ENCODE results near the gene SLC6A13.

Gene SLC6A13

DNA sequence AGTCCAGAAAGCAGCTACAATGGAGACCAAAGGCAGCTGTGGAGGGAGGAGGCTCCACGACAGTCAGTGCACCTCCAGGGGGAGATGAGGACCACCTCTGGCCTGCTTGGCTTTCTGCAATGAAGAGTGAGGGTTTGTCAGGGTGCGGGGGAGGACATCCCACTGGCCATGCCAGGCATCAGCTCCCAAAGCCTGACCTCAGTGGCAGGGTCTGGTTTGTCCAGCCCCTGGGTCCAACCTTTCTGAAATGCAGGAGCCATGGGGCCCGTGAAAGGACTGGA lies 83.9 kb downstream of the SLC6A13 start:
- no peak for DNase-seq (ENCODE audit: extremely low read depth, insufficient read length)
- TF ChIP-seq, protein P1, sequence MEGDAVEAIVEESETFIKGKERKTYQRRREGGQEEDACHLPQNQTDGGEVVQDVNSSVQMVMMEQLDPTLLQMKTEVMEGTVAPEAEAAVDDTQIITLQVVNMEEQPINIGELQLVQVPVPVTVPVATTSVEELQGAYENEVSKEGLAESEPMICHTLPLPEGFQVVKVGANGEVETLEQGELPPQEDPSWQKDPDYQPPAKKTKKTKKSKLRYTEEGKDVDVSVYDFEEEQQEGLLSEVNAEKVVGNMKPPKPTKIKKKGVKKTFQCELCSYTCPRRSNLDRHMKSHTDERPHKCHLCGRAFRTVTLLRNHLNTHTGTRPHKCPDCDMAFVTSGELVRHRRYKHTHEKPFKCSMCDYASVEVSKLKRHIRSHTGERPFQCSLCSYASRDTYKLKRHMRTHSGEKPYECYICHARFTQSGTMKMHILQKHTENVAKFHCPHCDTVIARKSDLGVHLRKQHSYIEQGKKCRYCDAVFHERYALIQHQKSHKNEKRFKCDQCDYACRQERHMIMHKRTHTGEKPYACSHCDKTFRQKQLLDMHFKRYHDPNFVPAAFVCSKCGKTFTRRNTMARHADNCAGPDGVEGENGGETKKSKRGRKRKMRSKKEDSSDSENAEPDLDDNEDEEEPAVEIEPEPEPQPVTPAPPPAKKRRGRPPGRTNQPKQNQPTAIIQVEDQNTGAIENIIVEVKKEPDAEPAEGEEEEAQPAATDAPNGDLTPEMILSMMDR (IDR thresholded peaks at IDR 0.05; ENCODE audit: insufficient read depth, low read length, poor library complexity, severe bottlenecking): no peak
- no peaks in the 10 kb centered on the region for H3K36me3 ChIP-seq (ENCODE audit: control insufficient read depth, insufficient read depth, low read length)
- no peak overlapping the region for H3K4me3 ChIP-seq (replicated peaks; ENCODE audit: low read depth, low read length)
- no peaks in the 10 kb centered on the region; the same call in 1 of the 2 replicates for H3K27me3 ChIP-seq (replicated peaks; ENCODE audit: control insufficient read depth, insufficient read depth, low read length)

DNA sequence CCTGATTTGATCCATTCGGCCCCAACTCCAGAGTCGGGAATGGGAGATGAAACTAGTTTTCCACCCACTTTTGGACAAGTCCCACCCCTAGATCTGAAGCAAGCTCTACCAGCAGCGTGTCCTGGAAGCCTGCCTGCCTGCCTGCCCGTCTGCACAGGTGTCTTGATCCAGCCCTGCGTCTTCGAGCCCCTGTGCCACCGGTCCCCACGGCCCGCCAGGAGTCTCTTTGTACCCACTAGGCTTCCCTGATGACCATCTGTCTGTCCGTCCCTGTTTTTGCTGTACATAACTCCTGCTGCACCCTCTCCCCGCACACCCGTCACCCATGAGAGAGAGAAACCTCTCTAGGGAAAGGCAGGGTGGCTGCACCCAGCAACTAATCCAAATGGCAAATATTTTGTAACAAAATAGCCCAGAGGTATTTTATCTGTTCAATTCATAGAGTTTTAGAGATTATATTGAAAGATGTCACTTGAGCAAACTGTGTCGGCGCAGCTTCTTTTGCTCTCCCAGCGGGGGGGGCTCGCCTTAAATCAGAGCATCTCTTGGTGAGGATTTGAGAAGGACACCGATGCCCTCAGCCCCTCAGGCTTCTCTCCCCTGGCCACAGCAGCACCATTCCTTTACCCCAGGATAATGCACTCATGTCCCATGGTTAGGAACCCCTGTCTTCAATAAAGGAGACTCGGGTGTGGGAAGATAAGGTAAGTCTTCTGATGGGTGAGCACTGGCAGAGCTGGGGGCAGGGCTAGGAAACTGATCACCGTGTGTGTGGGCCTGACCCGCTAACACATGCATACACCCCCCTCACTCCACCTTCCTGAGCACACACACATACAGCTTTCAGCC lies 84.4 kb downstream of the SLC6A13 start:
- TF ChIP-seq, protein P1 (IDR thresholded peaks at IDR 0.05; ENCODE audit: insufficient read depth, low read length, poor library complexity, severe bottlenecking): no peak
- Histone ChIP-seq H3K27me3 (replicated peaks; ENCODE audit: control insufficient read depth, insufficient read depth, low read length) (no peaks in the 10 kb centered on the region; the same call in 1 of the 2 replicates), H3K36me3 (ENCODE audit: control insufficient read depth, insufficient read depth, low read length) (no peaks in the 10 kb centered on the region), H3K4me3 (replicated peaks; ENCODE audit: low read depth, low read length) (no peak overlapping the region)
- no peak for DNase-seq (ENCODE audit: extremely low read depth, insufficient read length)

DNA sequence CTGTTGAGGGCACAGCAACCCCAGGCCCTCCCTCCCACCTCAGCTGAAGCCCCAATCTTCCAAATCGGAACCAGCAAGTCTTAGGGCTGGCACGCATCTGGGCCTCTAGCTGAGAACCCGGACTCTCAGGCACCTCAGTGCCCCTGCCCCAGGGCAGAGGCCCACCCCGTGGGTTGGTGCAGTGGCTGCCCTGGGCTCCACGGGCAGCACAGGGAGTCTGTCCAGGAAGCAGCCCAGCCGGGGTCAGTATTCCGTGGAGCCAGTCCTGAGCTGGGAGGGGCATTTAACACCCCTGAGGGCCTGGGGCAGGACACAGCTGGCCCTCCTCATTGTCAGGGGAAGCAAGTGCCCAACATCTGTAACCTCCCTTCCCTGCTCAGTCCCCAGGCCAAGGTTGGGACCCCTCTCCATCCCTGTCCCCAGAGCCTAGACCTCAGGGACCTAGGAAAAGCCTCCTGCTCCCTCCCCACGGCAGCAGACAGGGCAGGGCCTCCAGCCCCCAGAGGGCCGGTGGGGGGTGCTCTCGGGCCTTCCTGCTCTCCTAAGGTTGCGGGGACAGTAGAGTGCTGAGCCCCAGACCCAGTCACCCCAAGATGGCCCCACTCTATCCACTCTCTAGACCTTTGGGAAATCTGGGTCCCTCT lies 85.2 kb downstream of the SLC6A13 start:
- DNase-seq (ENCODE audit: extremely low read depth, insufficient read length): no peak
- Histone ChIP-seq H3K4me3 (replicated peaks; ENCODE audit: low read depth, low read length) (no peak overlapping the region), H3K36me3 (ENCODE audit: control insufficient read depth, insufficient read depth, low read length) (no peaks in the 10 kb centered on the region), H3K27me3 (replicated peaks; ENCODE audit: control insufficient read depth, insufficient read depth, low read length) (no peaks in the 10 kb centered on the region; the same call in none of the 2 replicates)
- TF ChIP-seq, protein P1 (IDR thresholded peaks at IDR 0.05; ENCODE audit: insufficient read depth, low read length, poor library complexity, severe bottlenecking): no peak

DNA sequence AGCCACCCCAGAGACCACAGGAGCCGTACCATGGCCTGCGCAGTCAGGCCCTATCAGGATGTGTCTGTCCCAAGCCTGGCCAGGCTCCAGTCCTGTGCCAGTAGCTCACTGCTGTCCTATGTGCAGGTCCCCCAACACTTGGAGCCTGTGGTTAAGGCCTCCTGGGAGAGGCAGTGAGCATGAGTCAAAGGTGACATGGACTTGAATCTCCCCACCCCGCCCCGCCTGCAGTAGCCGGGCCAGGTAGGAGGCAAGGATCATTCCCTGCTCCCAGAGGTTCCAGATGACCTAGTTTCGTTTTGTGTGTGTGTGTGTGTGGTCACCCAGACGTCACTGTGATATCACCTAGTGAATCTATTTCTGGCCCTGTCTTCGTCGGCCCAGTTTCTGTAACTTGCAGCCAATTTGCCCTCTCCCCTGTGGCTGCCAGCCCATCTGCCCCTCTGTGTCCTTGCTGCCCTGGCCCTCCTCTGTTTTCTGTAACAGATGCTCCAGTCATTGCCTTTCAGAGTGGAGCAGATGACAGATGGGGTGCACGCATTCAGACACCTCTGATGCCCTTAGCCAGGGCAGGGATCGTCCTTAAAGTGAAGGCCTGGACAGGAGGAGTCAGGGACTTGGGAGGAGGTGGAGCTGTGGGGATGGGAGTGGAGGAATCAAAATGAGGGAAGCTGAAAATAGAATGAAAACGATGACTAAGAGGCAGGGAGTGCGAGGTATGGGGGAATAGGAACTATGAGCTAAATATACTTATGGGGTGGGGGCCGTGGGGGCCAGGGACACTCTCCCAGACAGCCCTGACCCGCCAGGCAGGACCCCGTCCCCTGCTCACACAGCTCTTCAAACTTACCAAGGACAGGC lies 86.1 kb downstream of the SLC6A13 start:
- Histone ChIP-seq H3K36me3 (ENCODE audit: control insufficient read depth, insufficient read depth, low read length) (no peaks in the 10 kb centered on the region), H3K27me3 (replicated peaks; ENCODE audit: control insufficient read depth, insufficient read depth, low read length) (no peaks in the 10 kb centered on the region; the same call in none of the 2 replicates), H3K4me3 (replicated peaks; ENCODE audit: low read depth, low read length) (no peak overlapping the region)
- TF ChIP-seq, protein P1 (IDR thresholded peaks at IDR 0.05; ENCODE audit: insufficient read depth, low read length, poor library complexity, severe bottlenecking): no peak
- DNase-seq (ENCODE audit: extremely low read depth, insufficient read length): no peak

DNA sequence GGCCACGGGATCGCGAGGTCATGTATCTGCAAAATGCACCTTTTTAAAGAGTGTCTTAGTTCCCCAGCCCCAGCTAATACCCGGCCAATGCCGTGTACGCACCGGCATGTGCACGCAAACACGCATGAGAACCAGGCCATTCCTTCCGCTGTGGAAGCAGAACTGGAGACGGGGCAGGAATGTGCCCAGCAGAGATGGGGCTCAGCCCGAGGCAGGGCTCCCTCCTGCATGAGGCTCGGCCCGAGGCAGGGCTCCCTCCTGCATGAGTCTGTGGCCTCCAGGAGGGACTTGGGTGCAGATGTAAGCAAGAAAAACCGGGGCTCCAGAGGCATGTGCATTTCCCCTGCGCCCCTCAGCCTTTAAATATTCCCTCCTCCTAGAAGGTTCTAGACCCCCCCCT lies 86.9 kb downstream of the SLC6A13 start:
- no peaks in the 10 kb centered on the region for H3K36me3 ChIP-seq (ENCODE audit: control insufficient read depth, insufficient read depth, low read length)
- no peak overlapping the region for H3K4me3 ChIP-seq (replicated peaks; ENCODE audit: low read depth, low read length)
- DNase-seq (ENCODE audit: extremely low read depth, insufficient read length): no peak
- TF ChIP-seq, protein P1 (IDR thresholded peaks at IDR 0.05; ENCODE audit: insufficient read depth, low read length, poor library complexity, severe bottlenecking): no peak
- no peaks in the 10 kb centered on the region; the same call in none of the 2 replicates for H3K27me3 ChIP-seq (replicated peaks; ENCODE audit: control insufficient read depth, insufficient read depth, low read length)

Data from GM06990 (cell line).